Heart right ventricle (tissue), 16 donors: ENCODE data around the gene CARS2. TPM values are rescaled to one million over a fixed set of nuclear protein-coding genes. Genes with fewer than 3 reads are reported as not detected.
A peak's percentile ranks its signal among the peaks of the same experiment; 100 is the strongest.

Source experiments
- ATAC-seq, 8 donors: fragments of 200-7000 bp; cut with Tn5 transposase; one replicate each; pipeline ENCODE4 v1.9.1; 2020; ENCODE audit warnings: mild to moderate bottlenecking in 8 of 8, moderate library complexity in 8 of 8, moderate number of reproducible peaks in 1 of 8
- DNase-seq, 2 donors: peaks; one replicate each; pipeline ENCODE4 v3.0.0-alpha.2; 2020
- H3K27ac ChIP-seq, 10 donors: fragments of 200-600 bp; sonication (generic) in 2 of 10; one replicate each; pipeline versions ENCODE4 v1.5.0 to v1.8.0; 2020 to 2022; ENCODE audit warnings: mild to moderate bottlenecking in 3 of 10
- H3K27me3 ChIP-seq, 7 donors: fragments of 200-600 bp; one replicate each; pipeline ENCODE4 v1.8.0; 2021 to 2022; ENCODE audit warnings: mild to moderate bottlenecking in 2 of 7
- H3K36me3 ChIP-seq, 9 donors: fragments of 200-600 bp; sonication (generic) in 1 of 9; one replicate each; pipeline versions ENCODE4 v1.5.0 to v1.8.0; 2020 to 2022; ENCODE audit warnings: mild to moderate bottlenecking in 2 of 9
- H3K4me1 ChIP-seq, 9 donors: fragments of 200-600 bp; sonication (generic) in 1 of 9; one replicate each; pipeline versions ENCODE4 v1.5.0 to v1.8.0; 2020 to 2022; ENCODE audit warnings: mild to moderate bottlenecking in 4 of 9
- H3K4me3 ChIP-seq, 10 donors: fragments of 200-600 bp; sonication (generic) in 2 of 10; one replicate each; pipeline versions ENCODE4 v1.5.0 to v1.8.0; 2020 to 2022; ENCODE audit warnings: mild to moderate bottlenecking in 7 of 10, moderate library complexity in 2 of 10
- H3K9me3 ChIP-seq, 11 donors: fragments of 200-600 bp in 10 of 11; sonication (generic) in 2 of 11; one replicate each; pipeline versions ENCODE4 v1.5.0 to v1.8.0; 2013 to 2022; ENCODE audit warnings: mild to moderate bottlenecking in 2 of 11, control low read depth in 1 of 11, moderate library complexity in 1 of 11
- WGBS, 2 donors: extraction: QIAGEN DNeasy Blood & Tissue Kit; methylation state at CpG; one replicate each; pipeline ENCODE4 v1.1.7; 2013; ENCODE audit warnings: inconsistent platforms in 1 of 2; 5-methylcytosine and 5-hydroxymethylcytosine counted together
- intact Hi-C, 10 donors: fragments of 100-400 bp; cut with DNase I; formaldehyde crosslinking; loops; one replicate each; pipeline versions ENCODE4 v1.11.1 to v1.14.2; 2022
- polyA plus RNA-seq, 2 donors: library from polyadenylated mRNA; stranded (reverse); fragments of 200-250 nt; gene quantifications; one replicate each; pipeline ENCODE4 v1.2.3, GENCODE V29; 2013
- total RNA-seq, 10 donors: library from RNA; stranded (reverse); fragmentation: NEBNext Ultra II Directional in 3 of 10; extraction: Animal tissue kit (Norgen Biotek cat#: 25700) in 3 of 10; gene quantifications; one replicate each; pipeline versions ENCODE4 v1.2.1 to v1.2.4, GENCODE V29; 2021 to 2023
- TF ChIP-seq, protein P1 (sequence below), 9 donors: fragments of 200-600 bp; sonication (generic) in 2 of 9; IDR thresholded peaks; one replicate each; pipeline versions ENCODE4 v1.5.0 to v1.8.0; 2021 to 2022; ENCODE audit warnings: antibody characterized with exemption in 9 of 9, mild to moderate bottlenecking in 5 of 9, moderate library complexity in 1 of 9
- donor health status: Arrhythmogenic right ventricular cardiomyopathy.
- donor health status: ischemic (EF 13 %, LVEDD 7.1; RV severe dilation, severe dysfunction).
- donor health status: healthy with polysubstance abuse.
- donor health status: DM: no; HTN: yes; CAD: no.
- donor health status: DM: no; HTN: no; CAD: no.
- donor health status: ischemic (EF 25% LVEDD 6.9; RV normal size, moderate dysfunction).
- donor health status: ischemic (EF 25% LVEDD 5.7; RV mildly dilated, moderate dysfunction).
- donor health status: healthy.
- donor health status: DM: yes; HTN: yes; CAD: no.
- donor health status: Ischemic cardiomyopathy.
- donor health status: ischemic (EF 35%, LVEDD 5.7; RV mildly dilated, moderate dysfunction).
- donor health status: nonischemic (EF 11% LVEDD 7.7; RV severe dilation, severe dysfunction).
- donor health status: DM: yes; HTN: yes; CAD: no.
- donor health status: PGD.
- donor health status: ischemic (EF 29% LVEDD 5.4; RV normal size, mild dysfunction).
- donor health status: nonischemic (EF 23%, LVEDD 6.1; RV moderate dilation, normal function).

The CARS2 gene
- total and polyA plus RNA-seq, 12 donors, result 35.2 to 103 (median 44.0) TPM

DNA sequence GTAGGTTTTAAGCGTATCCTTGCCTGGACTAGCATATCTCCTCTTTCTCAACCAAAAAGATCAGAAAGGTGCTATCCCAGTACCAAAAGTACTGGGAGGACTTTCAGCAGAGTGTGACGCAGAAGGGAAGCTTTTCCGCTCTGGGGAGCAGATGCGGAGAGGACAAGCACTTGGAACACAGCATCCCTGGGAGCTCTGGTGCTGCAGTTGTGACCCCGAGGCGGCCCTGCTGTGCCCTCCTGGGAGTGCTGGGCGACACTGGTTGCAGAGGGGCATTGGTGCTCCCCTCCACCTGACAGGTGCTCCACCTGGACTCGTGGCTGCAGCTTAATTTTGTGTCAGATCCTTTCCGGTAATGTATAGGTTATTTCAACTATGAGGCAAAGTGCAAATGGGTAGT is 87.1 kb downstream of the CARS2 start:
- H3K9me3 ChIP-seq, result peaks cover 0 to 6% (median 0%) of the 10 kb centered on the region in 11 donors
- no peak for DNase-seq
- no peak for ATAC-seq
- intact Hi-C loops, result loop anchor here in 5 of 10 donors (5.0 to 10.0 kb wide), 5 partner anchors 56 to 96 kb away; partner anchors contain the start of genes ING1 (in 3 of the 5), CARS2 (in 2 of the 5) and RAB20 (in 1 of the 5)
- 92 to 94% methylated on average over 9 of the region's 9 CpGs for WGBS, 2 donors
- TF ChIP-seq, protein P1, sequence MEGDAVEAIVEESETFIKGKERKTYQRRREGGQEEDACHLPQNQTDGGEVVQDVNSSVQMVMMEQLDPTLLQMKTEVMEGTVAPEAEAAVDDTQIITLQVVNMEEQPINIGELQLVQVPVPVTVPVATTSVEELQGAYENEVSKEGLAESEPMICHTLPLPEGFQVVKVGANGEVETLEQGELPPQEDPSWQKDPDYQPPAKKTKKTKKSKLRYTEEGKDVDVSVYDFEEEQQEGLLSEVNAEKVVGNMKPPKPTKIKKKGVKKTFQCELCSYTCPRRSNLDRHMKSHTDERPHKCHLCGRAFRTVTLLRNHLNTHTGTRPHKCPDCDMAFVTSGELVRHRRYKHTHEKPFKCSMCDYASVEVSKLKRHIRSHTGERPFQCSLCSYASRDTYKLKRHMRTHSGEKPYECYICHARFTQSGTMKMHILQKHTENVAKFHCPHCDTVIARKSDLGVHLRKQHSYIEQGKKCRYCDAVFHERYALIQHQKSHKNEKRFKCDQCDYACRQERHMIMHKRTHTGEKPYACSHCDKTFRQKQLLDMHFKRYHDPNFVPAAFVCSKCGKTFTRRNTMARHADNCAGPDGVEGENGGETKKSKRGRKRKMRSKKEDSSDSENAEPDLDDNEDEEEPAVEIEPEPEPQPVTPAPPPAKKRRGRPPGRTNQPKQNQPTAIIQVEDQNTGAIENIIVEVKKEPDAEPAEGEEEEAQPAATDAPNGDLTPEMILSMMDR (IDR thresholded peaks at IDR 0.05), result no peak
- no peak overlapping the region for H3K4me3 ChIP-seq
- H3K36me3 ChIP-seq, result peaks cover 0 to 19% (median 9%) of the 10 kb centered on the region in 9 donors
- H3K27ac ChIP-seq, result peak overlapping the region in 3 of 10 donors; percentile 12 to 93 (median 92)
- no peaks in the 10 kb centered on the region for H3K27me3 ChIP-seq
- peaks cover 0 to 71% (median 48%) of the 10 kb centered on the region in 9 donors for H3K4me1 ChIP-seq

DNA sequence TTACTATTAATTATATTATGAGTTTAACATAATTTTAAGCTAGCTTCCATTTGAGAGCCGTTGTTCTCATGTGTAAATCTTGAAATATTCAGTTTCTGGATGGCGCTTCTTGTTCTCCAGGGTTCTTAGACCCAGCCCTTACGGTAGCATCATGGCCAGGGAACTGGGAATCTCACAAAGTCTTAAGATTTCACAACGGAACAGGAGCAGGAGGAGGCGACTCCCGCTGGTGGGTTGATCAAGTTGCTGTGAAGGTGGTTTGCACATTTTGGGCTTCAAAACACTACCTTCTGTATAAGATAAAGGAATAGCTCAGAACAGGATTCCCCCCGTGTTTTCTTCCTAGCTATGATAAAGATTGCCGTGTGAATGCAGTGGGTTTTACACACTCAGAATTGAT is 87.7 kb downstream of the CARS2 start:
- Histone ChIP-seq H3K4me3 (no peak overlapping the region), H3K9me3 (peaks cover 0 to 6% (median 0%) of the 10 kb centered on the region in 11 donors), H3K4me1 (peaks cover 0 to 71% (median 48%) of the 10 kb centered on the region in 9 donors), H3K27me3 (no peaks in the 10 kb centered on the region), H3K36me3 (peaks cover 0 to 13% (median 9%) of the 10 kb centered on the region in 9 donors), H3K27ac (peak overlapping the region in 6 of 10 donors; percentile 19 to 93 (median 92))
- ATAC-seq, result no peak
- no peak for DNase-seq
- TF ChIP-seq, protein P1 (IDR thresholded peaks at IDR 0.05), result no peak
- intact Hi-C loops, result loop anchor here in 5 of 10 donors (5.0 to 10.0 kb wide), 5 partner anchors 56 to 97 kb away; partner anchors contain the start of genes ING1 (in 3 of the 5), CARS2 (in 2 of the 5) and RAB20 (in 1 of the 5)
- WGBS, 2 donors, result 84 to 86% methylated on average over 8 of the region's 8 CpGs

DNA sequence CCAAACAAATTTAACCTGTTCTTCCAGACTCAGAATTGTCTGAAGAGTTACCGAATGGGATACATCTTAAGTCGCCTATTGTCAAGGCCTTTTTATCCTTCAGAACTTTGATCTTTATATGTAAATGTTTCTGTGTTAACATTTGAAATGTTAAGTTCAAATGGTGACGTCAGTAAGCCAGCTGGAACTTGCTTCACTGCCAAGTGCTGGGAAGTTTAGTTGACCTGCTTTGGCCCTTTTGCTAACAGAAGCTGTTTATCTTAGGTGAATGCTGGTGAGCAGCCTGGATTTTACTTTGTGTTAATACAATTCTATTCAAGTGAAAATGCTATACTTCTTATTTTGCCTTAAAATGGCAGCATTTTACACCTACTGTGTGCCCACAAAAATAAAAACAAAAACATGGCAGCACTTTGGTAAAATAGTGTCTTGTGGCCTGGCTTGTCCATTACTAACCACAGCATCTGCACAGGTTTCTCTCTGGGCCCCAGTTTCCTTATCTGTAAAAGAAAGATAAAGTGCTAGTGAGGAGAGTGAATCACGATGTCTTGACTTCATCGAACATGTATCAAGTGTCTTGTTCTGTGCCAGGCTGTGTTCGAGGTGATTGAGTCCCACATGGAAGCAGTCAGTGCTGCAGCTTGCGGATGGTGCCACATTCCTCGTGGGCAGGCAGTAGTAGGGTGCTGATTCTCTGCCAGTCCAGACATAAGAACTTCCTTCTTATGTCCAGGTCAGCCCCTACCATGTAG is 88.4 kb downstream of the CARS2 start:
- H3K27me3 ChIP-seq, result no peaks in the 10 kb centered on the region
- WGBS, 2 donors, result 39 to 43% methylated on average over 8 of the region's 8 CpGs
- intact Hi-C loops, result loop anchor here in 5 of 10 donors (5.0 to 10.0 kb wide), 5 partner anchors 55 to 97 kb away; partner anchors contain the start of genes ING1 (in 3 of the 5), CARS2 (in 2 of the 5) and RAB20 (in 1 of the 5)
- H3K4me3 ChIP-seq, result peak overlapping the region in 6 of 10 donors; percentile 73 to 96 (median 90)
- peaks cover 0 to 6% (median 0%) of the 10 kb centered on the region in 11 donors for H3K9me3 ChIP-seq
- H3K27ac ChIP-seq, result peak overlapping the region in 8 of 10 donors; percentile 19 to 95 (median 92)
- DNase-seq (peak in 1 of 2 donors; percentile 61), ATAC-seq (peak in 2 of 8 donors; percentile 28 to 34)
- peaks cover 0 to 6% (median 4%) of the 10 kb centered on the region in 9 donors for H3K36me3 ChIP-seq
- TF ChIP-seq, protein P1 (IDR thresholded peaks at IDR 0.05), result no peak
- peaks cover 0 to 68% (median 48%) of the 10 kb centered on the region in 9 donors for H3K4me1 ChIP-seq
